ENCODE results near the gene GRSF1.
"Not testable (repeated sequence)": the region's sequence is repeated elsewhere in the genome, so short reads cannot be mapped to it uniquely, and the experiment has no call there.

Gene GRSF1

DNA sequence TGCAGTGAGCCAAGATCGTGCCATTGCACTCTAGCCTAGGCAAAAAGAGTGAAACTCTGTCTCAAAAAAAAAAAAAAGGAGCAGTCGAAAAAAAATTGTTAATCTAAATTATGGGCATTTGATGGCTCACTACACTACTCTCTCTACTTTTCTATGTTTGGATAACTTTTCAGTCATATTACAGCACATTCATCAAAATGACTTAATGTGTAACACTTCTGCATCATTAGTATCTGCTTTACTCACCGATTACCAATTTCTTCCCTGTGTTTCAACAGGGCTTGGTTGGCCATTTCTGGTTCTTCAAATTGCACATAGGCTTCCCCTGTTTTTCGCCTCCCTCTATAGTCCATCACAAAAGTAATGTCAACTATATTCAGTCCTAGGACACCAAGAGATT lies 8.4 kb downstream of the GRSF1 start:
- no peak for DNase-seq

DNA sequence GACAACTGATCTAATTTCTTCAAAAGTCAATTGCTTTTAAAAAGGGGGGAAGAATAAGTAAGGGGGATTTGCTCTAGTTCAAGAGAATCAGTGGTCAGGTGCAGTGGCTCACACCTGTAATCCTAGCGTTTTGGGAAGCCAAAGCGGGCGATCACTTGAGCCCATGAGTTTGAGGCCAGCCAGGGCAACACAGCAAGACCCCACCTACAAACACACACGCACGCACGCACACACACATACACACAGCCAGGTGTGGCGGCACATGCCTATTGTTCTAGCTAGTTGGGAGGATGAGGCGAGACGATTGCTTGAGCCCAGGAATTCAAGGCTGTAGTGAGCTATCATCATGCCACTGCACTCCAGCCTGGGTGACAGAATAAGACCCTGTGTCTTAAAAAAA lies 9.6 kb downstream of the GRSF1 start:
- DNase-seq: no peak

DNA sequence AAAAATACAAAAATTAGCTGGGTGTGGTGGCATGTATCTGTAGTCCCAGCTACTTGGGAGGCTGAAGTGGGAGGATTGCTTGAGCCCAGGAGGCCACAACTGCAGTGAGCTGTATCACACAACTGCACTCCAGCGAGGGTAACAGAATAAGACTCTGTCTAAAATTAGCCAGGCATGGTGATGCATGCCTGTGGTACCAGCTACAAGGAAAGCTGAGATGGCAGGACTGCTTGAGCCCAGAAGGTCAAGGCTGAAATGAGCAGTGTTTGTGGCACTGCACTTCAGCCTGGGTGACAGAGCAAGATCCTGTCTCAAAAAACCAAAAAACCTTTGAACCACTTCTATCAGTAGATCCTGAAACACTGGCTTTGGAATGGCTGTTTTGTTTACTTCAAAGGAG lies 10.2 kb downstream of the GRSF1 start:
- DNase-seq: no peak

DNA sequence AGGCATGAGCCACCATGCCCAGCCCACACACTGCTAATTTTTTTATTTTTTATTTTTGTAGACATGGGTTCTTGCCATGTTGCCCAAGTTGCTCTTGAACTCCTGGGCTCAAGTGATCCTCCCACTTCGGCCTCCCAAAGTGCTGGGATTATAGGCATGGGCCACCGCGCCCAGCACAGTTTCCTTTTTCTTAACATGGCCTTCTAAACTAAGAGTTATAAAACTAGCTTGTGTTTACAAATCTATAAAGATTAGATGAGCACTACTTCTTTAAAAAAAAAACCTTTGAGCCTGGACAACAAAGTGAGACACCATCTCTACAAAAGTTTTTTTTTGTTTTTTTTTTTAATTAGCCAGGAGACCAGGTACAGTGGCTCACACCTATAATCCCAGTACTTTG lies 10.7 kb downstream of the GRSF1 start:
- no peak for DNase-seq

DNA sequence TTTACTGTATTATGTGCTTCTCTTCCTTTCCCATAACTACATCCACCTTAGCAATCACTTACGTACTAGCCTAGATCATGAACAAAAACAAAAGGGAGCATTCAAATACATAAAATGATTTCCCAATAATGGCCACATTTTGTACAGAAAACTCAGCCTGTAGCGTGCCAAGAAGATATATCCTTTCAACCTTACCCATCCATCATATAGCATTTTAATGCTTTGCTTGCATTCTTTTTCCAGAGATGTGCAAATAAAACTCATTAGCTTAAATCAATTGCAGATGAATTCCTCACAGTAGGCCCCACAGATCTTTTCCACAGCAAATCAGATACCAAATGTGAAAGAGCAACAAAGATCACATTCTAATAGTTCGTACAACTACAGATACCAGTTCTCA lies 20.8 kb downstream of the GRSF1 start:
- no peak for DNase-seq

DNA sequence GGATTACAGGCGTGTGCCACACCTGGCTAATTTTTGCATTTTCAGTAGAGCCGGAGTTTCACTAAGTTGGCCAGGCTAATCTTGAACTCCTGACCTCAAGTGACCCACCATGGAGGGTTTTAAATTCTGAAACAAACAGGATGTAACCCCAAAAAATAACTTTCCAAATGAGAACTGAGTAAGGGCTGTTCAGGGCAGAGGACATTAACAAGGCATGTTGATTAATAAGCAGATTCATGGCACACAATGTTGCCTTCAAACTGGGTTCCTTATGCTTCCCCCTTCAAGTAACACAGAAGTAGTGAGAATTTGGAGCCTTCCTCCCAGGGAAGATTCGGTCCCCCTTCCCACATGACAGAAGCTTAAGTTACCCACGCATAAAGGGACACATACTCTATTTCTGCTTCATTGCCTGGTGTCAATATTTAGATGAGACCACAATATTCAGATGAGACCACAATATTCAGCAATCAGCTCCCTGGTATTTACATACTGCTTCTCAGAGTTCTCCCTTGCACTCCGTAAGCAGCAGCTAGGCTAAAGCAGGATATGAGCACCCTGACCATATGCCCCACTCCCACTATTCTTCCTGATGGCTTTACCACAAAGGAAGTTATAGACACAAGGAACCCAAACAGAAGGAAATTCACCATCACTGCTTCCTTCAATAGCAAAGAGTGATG lies 21.4 kb downstream of the GRSF1 start:
- no peak for DNase-seq

DNA sequence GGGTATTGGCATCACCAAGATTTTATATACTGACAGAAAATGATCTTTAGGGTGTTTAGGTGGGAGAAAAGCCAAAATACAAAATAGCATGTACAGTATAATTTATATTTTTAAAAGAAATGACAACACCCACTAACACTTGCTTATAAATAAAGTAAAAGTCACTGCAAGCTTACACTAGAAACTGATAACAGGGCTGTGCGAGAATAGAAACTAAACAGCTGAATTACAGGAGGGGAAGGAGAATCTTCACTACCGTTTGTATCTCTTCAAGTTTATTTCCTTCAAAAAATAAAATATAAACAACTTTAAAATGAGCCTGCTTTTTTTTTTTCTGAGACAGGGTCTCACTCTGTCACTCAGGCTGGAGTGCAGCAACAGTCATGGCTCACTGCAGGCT lies 22.8 kb downstream of the GRSF1 start:
- DNase-seq: no peak

DNA sequence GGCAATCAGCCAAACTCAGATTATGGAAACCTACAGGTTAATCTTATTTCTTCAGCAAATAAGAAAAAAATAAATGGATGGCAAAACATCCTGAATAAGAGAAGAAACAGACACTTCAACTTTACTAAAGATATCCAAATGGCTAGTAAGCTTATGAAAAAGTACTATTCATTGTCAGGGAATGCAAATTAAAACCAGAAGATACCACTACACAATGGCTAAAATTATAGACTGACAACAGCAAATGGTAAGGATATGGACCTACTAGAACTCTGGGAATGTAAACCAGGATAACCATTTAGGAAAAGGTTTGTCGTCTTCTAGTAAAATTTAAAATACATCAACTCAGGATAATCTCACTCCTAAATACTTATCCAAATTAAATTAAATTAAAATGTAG lies 24.3 kb downstream of the GRSF1 start:
- no peak for DNase-seq

DNA sequence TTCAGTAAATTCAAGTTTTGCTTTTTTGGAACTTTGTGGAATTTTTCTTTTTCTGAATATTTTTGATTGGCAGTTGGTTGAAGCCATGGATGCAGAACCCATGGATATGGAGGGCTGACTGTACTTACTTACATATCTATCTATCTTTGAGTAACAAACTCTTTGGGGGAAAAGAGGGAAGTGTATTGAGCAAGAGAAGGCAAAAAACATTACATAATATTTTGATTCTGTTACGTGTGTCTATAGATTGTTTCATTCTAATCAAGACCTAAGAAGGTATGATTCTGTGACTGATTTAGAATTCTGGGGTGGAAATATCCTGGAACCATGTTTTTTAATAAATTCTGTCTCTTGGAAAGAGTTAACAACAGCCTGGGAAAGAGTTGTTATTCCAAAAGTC lies 31.5 kb downstream of the GRSF1 start:
- no peak for DNase-seq

DNA sequence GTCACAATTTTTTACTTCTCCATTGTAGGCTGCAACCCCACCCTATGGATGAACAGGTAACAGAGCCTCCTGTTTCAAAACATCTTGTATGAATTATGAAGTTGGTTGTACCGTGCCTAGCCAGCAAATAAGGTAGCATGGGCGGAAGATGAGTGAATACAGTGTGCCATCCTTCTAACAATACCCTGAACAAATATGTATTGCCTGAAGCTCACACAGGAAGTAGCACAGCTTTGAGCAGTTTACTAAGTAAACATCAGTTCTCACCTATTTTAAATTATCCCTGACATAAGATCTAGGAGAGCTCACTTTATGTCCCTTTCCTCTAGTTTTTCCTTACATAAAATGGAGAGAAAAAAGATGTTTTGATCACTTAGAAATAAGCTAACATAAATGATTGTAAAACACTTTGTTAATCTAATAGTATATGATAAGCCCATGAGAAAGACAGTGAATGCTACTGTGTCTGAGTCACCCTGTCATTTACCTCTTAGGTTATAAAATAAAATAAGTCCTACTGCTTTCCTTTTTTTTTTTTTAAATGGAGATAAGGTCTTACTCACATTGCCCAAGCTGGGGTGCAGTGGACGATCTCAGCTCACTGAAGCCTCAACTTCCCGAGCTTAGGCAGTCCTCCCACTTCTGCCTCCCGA lies 36.6 kb downstream of the GRSF1 start:
- no peak for DNase-seq

DNA sequence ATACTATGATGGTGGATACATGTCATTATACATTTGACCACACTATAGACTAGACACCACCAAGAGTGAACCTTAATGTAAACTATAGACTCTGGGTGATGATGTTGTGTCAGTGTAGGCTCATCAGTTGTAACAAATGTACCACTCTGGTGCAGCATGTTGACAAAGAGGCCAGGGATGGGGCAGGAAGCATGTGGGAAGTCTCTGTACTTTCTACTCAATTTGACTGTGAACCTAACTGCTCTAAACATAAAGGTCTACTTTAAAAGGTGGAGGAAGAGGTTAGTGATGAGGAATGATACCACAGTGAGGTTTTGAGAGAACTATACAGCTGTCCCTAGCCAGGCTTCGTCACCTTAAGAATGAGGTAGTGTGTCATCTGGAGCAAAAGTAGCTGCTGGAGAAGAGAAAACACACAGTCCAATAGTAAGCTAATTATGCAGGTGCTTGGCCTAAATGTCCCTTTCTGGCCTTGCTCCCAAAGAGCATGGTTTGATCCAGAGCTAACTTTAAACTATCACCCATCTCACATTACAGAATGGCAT lies 38.4 kb downstream of the GRSF1 start:
- peak; percentile 3 for DNase-seq

DNA sequence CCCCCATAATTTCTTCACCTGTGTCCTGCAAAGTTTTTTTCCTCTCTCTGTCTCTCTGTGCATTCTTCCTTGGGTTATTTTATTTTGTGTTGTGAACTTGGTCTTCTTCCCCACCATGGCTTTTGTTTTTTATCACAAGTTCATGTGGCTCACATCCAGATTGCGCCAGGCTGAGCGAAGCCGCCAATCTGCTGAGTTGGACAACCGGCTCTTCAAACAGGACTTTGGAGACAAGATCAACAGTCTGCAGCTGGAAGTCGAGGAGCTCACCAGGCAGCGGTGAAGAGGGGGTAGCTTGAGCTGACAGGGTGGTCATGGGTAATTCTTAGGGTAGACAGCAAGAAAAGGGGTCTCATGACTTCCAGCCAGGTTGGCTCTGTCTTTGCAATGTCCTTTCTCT lies 46.1 kb downstream of the GRSF1 start:
- DNase-seq: no peak

DNA sequence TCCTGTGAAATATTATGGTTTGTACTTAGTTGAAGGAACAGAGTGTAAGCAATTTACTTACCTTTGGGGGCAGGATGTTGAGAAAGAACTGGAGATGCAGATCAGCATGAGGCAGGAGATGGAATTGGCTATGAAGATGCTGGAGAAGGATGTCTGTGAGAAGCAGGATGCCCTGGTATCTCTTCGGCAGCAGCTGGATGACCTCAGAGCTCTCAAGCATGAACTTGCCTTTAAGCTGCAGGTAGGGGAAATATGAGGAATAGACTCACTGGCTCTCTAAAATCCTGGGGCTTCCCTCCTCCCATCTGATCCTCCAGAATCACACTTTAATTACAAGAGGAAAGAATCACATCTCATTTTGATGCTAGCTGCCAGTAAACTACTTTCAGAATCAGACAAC lies 51.0 kb downstream of the GRSF1 start:
- no peak for DNase-seq

DNA sequence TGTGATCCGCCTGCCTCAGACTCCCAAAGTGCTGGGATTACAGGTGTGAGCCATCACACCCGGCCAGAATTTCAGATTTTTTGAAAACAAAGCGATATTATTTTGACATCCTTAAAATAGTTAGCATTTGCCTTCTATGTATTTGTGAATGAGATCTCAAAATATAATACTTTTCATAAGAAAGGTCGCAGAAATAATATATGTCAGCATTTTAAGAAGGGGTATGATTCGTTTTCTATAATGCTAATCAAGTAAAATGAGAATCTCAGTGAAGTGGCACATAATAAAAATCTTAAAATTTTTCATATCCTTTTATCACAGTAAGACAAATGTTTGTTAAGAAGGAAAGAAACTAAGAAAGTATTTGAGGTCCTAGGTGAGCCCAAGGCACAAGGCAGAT lies 52.2 kb downstream of the GRSF1 start:
- no peak for DNase-seq

DNA sequence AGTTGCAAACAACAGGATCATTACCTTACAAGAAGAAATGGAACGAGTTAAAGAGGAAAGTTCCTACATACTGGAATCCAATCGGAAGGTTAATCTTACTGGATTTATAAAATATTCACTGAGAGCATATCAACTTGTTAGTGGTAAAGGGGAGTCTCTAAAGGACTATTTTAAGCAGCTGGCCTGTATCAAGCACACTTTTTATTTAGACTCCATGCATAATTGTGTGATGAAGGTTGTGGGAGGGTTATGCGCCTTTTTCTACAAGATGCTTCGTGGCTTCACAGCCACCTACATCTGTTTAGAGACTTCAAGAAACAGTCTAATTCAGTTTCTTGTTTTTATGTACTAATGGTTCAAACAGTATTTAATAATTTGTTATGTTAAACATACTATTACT lies 56.6 kb downstream of the GRSF1 start:
- DNase-seq: no peak

DNA sequence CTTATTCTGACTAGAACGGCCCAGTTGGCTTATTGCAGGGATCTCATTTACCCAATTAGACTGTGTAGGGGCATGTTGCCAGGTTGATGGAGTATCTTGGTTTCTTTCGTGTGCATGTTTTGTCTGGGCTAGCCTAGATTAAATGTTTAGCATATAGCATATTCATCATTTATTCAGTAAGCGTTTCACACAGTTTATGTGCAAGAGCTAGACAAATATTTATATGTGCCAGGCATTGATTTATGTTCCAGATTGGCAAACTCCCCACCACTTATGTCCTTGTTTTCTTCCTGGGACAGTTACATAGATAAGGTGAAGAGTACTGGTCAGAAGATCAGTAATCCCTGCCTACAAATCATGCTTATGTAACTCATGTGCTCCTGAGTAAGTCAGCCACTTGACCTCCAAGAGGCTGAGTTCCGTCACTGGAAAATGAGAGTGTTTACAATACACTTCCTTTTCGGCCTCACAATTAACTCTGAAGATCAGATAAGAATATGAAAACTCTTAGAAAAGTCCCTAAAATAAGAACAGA lies 60.7 kb downstream of the GRSF1 start:
- no peak for DNase-seq

DNA sequence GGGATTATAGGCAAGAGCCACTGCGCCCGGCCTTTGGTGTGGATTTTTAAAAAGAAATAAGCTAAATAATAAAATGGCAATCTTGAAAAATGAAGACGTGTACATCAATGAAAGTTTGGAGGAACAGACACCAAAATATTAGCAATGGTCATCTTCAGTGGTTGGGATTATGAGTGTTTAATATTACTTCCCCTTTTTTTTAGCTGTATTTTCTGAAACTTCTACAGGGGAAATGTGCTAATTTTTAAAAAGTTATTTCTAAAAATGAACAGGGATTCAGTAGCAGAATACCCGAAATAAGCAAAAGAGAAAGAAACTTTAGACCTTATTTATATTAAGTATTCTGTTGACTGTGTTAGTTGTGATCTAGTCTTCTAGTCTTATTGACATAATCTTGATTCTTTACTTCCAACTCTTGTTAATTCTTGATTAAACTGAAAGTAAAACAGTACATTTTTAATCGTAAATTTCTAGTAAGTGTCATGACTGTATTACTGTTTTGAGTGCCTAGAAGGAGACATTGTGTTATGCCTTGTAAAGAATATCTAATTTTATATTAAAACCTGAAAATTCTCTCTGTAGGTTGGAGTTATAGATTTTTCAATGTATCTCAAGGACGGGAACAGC lies 66.6 kb downstream of the GRSF1 start:
- DNase-seq: no peak

DNA sequence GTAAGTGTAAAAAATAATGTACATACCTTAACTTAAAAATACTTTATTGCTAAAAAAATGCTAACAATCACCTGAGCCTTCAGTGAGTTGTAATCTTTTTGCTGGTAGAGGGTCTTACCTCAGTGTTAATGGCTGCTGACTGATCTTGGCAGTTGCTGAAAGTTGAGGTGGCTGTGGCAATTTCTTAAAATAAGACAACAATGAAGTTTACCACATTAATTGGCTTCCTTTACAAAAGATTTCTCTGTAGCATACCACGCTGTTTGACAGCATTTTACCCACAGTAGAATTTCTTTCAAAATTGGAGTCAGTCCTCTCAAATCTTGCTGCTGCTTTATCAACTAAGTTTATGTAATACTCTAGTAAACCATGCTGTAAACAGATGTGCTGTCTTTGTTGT lies 70.3 kb downstream of the GRSF1 start:
- not testable (repeated sequence) for DNase-seq

DNA sequence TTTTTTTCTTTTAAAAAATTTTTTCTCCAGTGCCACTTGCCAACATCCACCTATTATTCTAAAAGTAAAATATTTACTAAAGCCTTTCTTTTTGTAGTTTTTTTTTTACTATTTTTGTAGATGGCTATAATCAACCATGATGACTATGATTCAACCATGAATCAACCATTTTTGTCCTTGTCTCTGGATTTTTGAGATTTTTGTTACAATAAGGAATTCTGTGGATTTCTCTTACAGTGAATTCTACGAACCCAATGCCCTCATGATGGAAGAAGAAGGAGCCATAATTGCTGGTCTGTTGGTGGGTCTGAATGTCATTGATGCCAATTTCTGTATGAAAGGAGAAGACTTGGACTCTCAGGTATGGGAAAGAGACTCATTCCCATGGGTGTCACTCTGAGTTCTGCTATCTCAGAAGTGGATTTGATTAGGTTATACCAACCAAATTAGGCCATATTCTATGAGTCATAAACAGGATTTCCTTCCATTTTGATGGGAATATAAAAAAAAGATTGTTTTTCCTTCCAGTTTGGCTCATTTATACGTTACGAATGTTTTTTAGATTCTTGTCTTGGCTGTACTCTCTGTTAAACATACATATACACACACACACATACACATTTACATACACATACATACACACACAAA lies 71.3 kb downstream of the GRSF1 start:
- DNase-seq: no peak
